ENCODE measurements around the gene LITAF. TPM values are rescaled to one million over a fixed set of nuclear protein-coding genes. Genes with fewer than 3 reads are reported as not detected.

The LITAF gene
- total and polyA plus RNA-seq, 2 of the 4 experiments (the other 2 are of a cell fraction) = 113 to 206 TPM

GRCh38 chr16:11556945-11557720, 29.6 kb downstream of the LITAF start:
- peaks cover 29 to 72% of the 10 kb centered on the region in 2 experiments for H3K79me1 ChIP-seq (ENCODE audit: low read depth in 1 of 2, low read length in 2 of 2)
- H2BK15ac ChIP-seq (ENCODE audit: low read depth, low read length) = no peak overlapping the region
- H2BK5ac ChIP-seq (ENCODE audit: low read depth, low read length, poor library complexity, severe bottlenecking) = no peak overlapping the region
- intact Hi-C loops (cut with micrococcal nuclease) (no loop called here), in situ Hi-C loops (cut with MboI; ENCODE audit: low sequenced_read_pairs) (no loop called here), dilution Hi-C loops (cut with HindIII; ENCODE audit: low sequenced_read_pairs, unreplicated experiment) (no loop called here)
- no peak overlapping the region for H2AK5ac ChIP-seq (ENCODE audit: low read depth, low read length)
- no peak overlapping the region for H4K91ac ChIP-seq (ENCODE audit: insufficient read depth, low read depth, low read length)
- no CpG with 5 or more reads among the region's 9 CpGs for WGBS, 2 experiments (ENCODE audit: extremely low coverage in 2 of 2, insufficient read length in 1 of 2)
- H2BK20ac ChIP-seq (ENCODE audit: low read depth, low read length) = no peak overlapping the region
- no peak overlapping the region for H3K23ac ChIP-seq (ENCODE audit: low read depth, low read length)
- no peak overlapping the region for H3K4me2 ChIP-seq (ENCODE audit: low read depth, low read length)
- H3K27me3 ChIP-seq (ENCODE audit: control insufficient read depth, insufficient read depth, low read length) = no peaks in the 10 kb centered on the region
- H3K56ac ChIP-seq (ENCODE audit: extremely low read depth, insufficient read depth, low read length) = no peak overlapping the region
- ATAC-seq (ENCODE audit: low read depth) = no peak
- peaks cover 14% of the 10 kb centered on the region for H3K4me1 ChIP-seq (ENCODE audit: control insufficient read depth, insufficient read depth, low read length)
- ChIA-PET POLR2A (ENCODE audit: unreplicated experiment) (no interaction called here), CTCF (no interaction called here)
- no peak overlapping the region for H3K4me3 ChIP-seq (ENCODE audit: insufficient read depth, low read depth, low read length)
- H3K18ac ChIP-seq (ENCODE audit: low read depth, low read length) = no peak overlapping the region
- TF ChIP-seq SMC3 (IDR thresholded peaks at IDR 0.05; ENCODE audit: low read depth, low read length) = no peak
- no peak for TF ChIP-seq USF2 (IDR thresholded peaks at IDR 0.05; ENCODE audit: low read depth, low read length)
- no peak for TF ChIP-seq RAD21 (IDR thresholded peaks at IDR 0.05; ENCODE audit: low read length)
- TF ChIP-seq MAFK (IDR thresholded peaks at IDR 0.05; ENCODE audit: low read depth, low read length) = no peak
- no peak for TF ChIP-seq NFE2L2 (IDR thresholded peaks at IDR 0.05; ENCODE audit: low read depth, low read length)
- no peak for TF ChIP-seq MXI1 (IDR thresholded peaks at IDR 0.05; ENCODE audit: borderline replicate concordance, low read depth, low read length)
- TF ChIP-seq CEBPB (IDR thresholded peaks at IDR 0.05; ENCODE audit: low read depth, low read length) = no peak
- TF ChIP-seq, protein P1, sequence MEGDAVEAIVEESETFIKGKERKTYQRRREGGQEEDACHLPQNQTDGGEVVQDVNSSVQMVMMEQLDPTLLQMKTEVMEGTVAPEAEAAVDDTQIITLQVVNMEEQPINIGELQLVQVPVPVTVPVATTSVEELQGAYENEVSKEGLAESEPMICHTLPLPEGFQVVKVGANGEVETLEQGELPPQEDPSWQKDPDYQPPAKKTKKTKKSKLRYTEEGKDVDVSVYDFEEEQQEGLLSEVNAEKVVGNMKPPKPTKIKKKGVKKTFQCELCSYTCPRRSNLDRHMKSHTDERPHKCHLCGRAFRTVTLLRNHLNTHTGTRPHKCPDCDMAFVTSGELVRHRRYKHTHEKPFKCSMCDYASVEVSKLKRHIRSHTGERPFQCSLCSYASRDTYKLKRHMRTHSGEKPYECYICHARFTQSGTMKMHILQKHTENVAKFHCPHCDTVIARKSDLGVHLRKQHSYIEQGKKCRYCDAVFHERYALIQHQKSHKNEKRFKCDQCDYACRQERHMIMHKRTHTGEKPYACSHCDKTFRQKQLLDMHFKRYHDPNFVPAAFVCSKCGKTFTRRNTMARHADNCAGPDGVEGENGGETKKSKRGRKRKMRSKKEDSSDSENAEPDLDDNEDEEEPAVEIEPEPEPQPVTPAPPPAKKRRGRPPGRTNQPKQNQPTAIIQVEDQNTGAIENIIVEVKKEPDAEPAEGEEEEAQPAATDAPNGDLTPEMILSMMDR (conservative IDR thresholded peaks at IDR 0.05; ENCODE audit: low read depth, low read length) = no peak
- TF ChIP-seq RCOR1 (IDR thresholded peaks at IDR 0.05; ENCODE audit: insufficient replicate concordance, low read length) = no peak
- no peak for TF ChIP-seq CHD1 (IDR thresholded peaks at IDR 0.05; ENCODE audit: low read depth, low read length)
- TF ChIP-seq FOS (IDR thresholded peaks at IDR 0.05; ENCODE audit: low read depth, low read length) = no peak
- no peak for TF ChIP-seq POLR2A (IDR thresholded peaks at IDR 0.05; ENCODE audit: low read depth, low read length)
- TF ChIP-seq BHLHE40 (IDR thresholded peaks at IDR 0.05; ENCODE audit: low read depth, low read length) = no peak
- no peak for TF ChIP-seq MAZ (IDR thresholded peaks at IDR 0.05; ENCODE audit: borderline replicate concordance, low read depth, low read length)
- TF ChIP-seq, protein P2, sequence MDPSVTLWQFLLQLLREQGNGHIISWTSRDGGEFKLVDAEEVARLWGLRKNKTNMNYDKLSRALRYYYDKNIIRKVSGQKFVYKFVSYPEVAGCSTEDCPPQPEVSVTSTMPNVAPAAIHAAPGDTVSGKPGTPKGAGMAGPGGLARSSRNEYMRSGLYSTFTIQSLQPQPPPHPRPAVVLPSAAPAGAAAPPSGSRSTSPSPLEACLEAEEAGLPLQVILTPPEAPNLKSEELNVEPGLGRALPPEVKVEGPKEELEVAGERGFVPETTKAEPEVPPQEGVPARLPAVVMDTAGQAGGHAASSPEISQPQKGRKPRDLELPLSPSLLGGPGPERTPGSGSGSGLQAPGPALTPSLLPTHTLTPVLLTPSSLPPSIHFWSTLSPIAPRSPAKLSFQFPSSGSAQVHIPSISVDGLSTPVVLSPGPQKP (IDR thresholded peaks at IDR 0.05; ENCODE audit: borderline replicate concordance, low read depth, low read length) = no peak
- H2BK120ac ChIP-seq (ENCODE audit: low read depth, low read length) = no peak overlapping the region
- H3K27ac ChIP-seq (ENCODE audit: insufficient read depth, low read length) = no peak overlapping the region
- H3K9me3 ChIP-seq (ENCODE audit: control insufficient read depth, insufficient read depth, low read length) = peaks cover 10% of the 10 kb centered on the region
- H3K36me3 ChIP-seq (ENCODE audit: control insufficient read depth, insufficient read depth, low read length) = peaks cover 54% of the 10 kb centered on the region
- no TSS peak for BruUV-seq (replicated peaks)
- DNase-seq = no peak
- no peak overlapping the region for H2AK9ac ChIP-seq (replicated peaks; ENCODE audit: low read depth, low read length, poor library complexity)
- no peak overlapping the region for H2AFZ ChIP-seq (replicated peaks; ENCODE audit: low read length, poor library complexity)
- peaks cover 14% of the 10 kb centered on the region for H3K9me1 ChIP-seq (ENCODE audit: insufficient read depth, low read length)
- no peak overlapping the region for H3K9ac ChIP-seq (ENCODE audit: low read depth, low read length)
- H3K4ac ChIP-seq (ENCODE audit: low read depth, low read length) = no peak overlapping the region
- no peak overlapping the region for H3K14ac ChIP-seq (replicated peaks; ENCODE audit: low read depth, low read length)
- H4K5ac ChIP-seq (ENCODE audit: low read depth, low read length) = no peak overlapping the region
- H4K20me1 ChIP-seq (ENCODE audit: insufficient read depth, low read length) = peaks cover 32% of the 10 kb centered on the region
- no peak overlapping the region for H4K8ac ChIP-seq (ENCODE audit: low read depth in 2 of 2, low read length in 2 of 2)
